ENCODE results near the gene GGNBP2. TPM values are rescaled to one million over a fixed set of nuclear protein-coding genes. Genes with fewer than 3 reads are reported as not detected.

Gene GGNBP2
- total RNA-seq, 1 donor, result 68.1 TPM

DNA sequence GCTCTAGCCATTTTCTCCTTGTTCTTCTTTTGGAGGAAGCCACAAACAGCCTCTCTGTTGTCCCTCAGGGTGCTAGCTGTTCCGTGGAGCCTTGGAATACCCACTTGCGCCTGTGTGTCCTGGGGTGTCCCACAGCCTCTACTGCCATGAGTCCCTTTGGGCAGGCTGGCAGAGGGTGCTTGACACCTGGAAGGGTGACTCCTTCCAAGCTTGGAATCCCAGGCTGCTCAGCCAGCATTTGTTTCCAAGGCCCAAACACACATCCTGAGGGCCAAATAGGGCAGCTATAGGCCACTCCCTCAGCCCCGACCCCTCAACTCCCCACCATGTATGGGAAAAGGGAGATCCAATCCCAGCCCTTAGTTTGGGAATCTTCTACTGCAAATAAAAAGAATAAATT lies 43.4 kb upstream of the GGNBP2 start:
- no peak for DNase-seq (ENCODE audit: low read depth)
- TF ChIP-seq, protein P1, sequence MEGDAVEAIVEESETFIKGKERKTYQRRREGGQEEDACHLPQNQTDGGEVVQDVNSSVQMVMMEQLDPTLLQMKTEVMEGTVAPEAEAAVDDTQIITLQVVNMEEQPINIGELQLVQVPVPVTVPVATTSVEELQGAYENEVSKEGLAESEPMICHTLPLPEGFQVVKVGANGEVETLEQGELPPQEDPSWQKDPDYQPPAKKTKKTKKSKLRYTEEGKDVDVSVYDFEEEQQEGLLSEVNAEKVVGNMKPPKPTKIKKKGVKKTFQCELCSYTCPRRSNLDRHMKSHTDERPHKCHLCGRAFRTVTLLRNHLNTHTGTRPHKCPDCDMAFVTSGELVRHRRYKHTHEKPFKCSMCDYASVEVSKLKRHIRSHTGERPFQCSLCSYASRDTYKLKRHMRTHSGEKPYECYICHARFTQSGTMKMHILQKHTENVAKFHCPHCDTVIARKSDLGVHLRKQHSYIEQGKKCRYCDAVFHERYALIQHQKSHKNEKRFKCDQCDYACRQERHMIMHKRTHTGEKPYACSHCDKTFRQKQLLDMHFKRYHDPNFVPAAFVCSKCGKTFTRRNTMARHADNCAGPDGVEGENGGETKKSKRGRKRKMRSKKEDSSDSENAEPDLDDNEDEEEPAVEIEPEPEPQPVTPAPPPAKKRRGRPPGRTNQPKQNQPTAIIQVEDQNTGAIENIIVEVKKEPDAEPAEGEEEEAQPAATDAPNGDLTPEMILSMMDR (IDR thresholded peaks at IDR 0.05; ENCODE audit: insufficient read depth, low read length), result no peak
- H3K4me3 ChIP-seq (ENCODE audit: low read depth, low read length), result no peak overlapping the region

DNA sequence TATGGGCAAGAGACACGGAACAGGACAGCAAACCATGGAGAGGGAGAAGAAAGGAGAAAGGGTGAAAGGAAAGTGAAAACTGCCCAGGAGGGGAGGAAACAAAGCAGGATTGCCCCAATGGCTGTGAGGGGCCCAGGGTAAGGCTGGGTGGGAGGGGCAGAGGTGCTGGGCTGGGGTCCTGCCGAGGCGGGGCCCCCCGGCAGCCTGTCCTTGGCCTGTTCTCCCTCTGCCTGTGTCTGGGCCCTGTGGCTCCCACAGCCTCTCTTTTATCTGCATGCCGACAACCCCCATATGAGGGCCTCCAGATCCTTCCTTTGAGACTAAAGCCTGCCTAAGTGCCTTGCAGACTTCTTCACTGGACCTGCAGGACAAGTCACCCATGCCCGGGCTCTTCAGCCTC lies 42.8 kb upstream of the GGNBP2 start:
- TF ChIP-seq, protein P1 (IDR thresholded peaks at IDR 0.05; ENCODE audit: insufficient read depth, low read length), result no peak
- H3K4me3 ChIP-seq (ENCODE audit: low read depth, low read length), result no peak overlapping the region
- no peak for DNase-seq (ENCODE audit: low read depth)

DNA sequence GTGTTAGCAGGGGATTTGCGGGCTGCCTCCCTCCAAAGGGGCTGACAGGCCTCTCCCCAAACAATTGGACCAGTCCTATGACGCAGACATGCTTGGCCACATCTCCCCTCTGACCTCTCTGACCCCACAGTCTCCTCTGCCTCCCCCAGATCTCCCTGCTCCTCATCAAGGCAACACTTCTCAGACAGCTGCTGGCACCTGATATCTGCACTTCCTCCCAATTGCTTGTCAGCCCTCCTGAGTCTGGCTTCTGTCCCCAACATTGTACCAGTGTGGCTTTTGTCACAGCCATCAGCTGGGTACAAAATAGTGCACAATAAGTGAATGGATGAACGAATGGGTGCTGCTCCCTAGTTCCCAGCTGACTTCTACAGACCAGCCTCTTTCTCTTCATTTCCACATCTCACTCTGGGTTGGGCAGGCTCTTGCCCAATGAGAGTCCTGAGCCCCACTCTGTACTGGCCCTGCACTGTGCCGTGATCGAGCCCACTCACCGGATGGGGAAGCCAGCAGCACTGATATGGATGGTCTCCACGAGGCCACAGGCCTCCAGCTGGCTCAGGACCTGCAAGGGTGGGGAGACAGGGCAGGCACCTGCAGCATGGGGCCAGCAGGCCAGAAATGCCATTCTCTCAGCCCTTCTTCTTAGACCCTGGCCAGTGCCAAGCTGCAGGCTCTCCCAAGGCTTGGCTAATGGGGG lies 41.1 kb upstream of the GGNBP2 start:
- DNase-seq (ENCODE audit: low read depth), result no peak
- no peak overlapping the region for H3K4me3 ChIP-seq (ENCODE audit: low read depth, low read length)
- TF ChIP-seq, protein P1 (IDR thresholded peaks at IDR 0.05; ENCODE audit: insufficient read depth, low read length), result no peak

DNA sequence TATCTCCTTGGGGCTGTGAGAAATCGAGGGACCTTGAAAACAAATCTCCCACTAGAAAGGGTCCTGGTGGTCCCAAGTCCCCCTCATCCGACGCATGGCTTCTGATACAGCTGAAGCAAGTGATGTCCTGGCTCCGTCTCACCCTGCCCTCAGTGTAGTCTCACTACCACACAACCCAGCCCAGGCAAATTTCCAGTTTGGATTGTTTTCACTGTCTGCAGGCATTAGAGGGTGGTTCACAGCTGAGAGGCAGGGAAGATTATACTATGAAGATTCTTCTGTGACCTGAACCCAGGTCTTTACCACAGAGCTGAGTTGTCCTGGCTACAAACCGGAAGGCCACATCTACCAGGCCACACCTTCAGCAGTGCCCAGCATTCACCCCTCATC lies 40.6 kb upstream of the GGNBP2 start:
- no peak overlapping the region for H3K4me3 ChIP-seq (ENCODE audit: low read depth, low read length)
- TF ChIP-seq, protein P1 (IDR thresholded peaks at IDR 0.05; ENCODE audit: insufficient read depth, low read length), result no peak
- no peak for DNase-seq (ENCODE audit: low read depth)

DNA sequence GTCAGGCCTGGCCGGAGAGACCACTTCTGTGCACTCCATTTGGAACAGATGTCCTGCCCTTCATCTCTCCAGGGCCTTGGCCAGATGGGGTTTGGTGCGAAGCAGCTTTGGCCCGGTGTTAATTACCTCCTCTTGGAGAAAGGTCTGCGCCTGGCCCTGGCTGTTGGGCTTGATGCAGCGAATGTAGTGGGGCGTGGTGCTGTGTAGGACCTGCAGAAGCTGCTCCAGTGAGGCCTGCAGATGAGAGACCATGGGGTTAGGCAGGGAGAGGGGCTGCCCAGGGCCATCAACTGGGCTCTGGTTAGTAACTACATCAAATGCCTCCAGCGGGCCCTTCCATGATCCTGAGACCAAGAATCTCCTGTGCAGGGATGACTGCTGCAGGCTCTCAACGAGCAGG lies 39.5 kb upstream of the GGNBP2 start:
- DNase-seq (ENCODE audit: low read depth), result no peak
- TF ChIP-seq, protein P1 (IDR thresholded peaks at IDR 0.05; ENCODE audit: insufficient read depth, low read length), result no peak
- no peak overlapping the region for H3K4me3 ChIP-seq (ENCODE audit: low read depth, low read length)

DNA sequence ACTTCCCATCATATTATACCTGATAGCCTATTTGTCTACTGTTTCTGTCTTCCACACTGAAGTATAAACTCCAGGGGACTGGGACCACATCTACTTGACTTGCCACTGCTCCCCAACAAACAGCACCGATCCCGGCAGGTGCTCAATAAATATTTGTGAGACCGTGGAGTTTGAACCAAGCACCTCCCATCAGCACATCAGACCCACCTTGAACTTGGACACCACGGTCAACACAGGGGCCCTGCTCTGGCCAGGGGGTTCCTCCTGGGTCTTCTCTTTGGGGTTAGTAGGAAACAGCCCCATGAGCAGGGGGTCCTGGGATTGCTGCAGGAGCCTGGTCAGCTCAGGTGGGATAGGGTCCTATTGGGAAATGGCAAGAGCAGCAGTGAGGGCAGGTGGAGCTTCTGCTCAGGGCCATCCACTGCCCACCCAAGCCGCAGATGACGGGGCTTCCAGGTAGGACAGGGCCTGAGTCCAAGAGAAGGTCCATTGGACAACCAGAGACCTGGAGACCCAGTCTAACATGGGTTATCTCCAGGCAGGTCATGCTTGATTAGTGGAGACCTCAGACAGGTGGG lies 38.4 kb upstream of the GGNBP2 start:
- TF ChIP-seq, protein P1 (IDR thresholded peaks at IDR 0.05; ENCODE audit: insufficient read depth, low read length), result no peak
- H3K4me3 ChIP-seq (ENCODE audit: low read depth, low read length), result no peak overlapping the region
- no peak for DNase-seq (ENCODE audit: low read depth)
